ENCODE data around the gene CLDND2. TPM values are rescaled to one million over a fixed set of nuclear protein-coding genes. Genes with fewer than 3 reads are reported as not detected.

The CLDND2 gene
- total RNA-seq, 1 donor from 2014 or later, result not detected

- DNase-seq, result no peak
Observed at GRCh38 chr19:51354103-51354741, 14.6 kb downstream of the CLDND2 start.

- no peak for DNase-seq
Observed at GRCh38 chr19:51352783-51353360, 15.9 kb downstream of the CLDND2 start.

GRCh38 chr19:51351266-51351990 is 17.4 kb downstream of the CLDND2 start:
- DNase-seq, result no peak

- no peak for DNase-seq
Observed at GRCh38 chr19:51347209-51347928, 21.4 kb downstream of the CLDND2 start.

- DNase-seq, result no peak
Observed at GRCh38 chr19:51346742-51347141, 22.1 kb downstream of the CLDND2 start.

GRCh38 chr19:51345076-51345620 is 23.7 kb downstream of the CLDND2 start:
- DNase-seq, result no peak

- DNase-seq, result no peak
Observed at GRCh38 chr19:51342631-51343569, 25.9 kb downstream of the CLDND2 start.

- no peak for DNase-seq
Observed at GRCh38 chr19:51341976-51342580, 26.7 kb downstream of the CLDND2 start, which contains the start of gene VSIG10L. TSS of gene VSIG10L (minus strand) at chr19:51342139. CDS start at chr19:51342124, 15 bp downstream.

- DNase-seq, result no peak
Observed at GRCh38 chr19:51341066-51341465, 27.7 kb downstream of the CLDND2 start.

GRCh38 chr19:51339687-51340656 is 28.8 kb downstream of the CLDND2 start:
- peak; percentile 90 for DNase-seq

GRCh38 chr19:51339313-51339686 is 29.5 kb downstream of the CLDND2 start:
- DNase-seq, result no peak

- peak; percentile 60 for DNase-seq
Observed at GRCh38 chr19:51338563-51339312, 30.1 kb downstream of the CLDND2 start.

- DNase-seq, result no peak
Observed at GRCh38 chr19:51337861-51338562, 30.8 kb downstream of the CLDND2 start.

- no peak for DNase-seq
Observed at GRCh38 chr19:51337141-51337860, 31.5 kb downstream of the CLDND2 start.

- no peak for DNase-seq
Observed at GRCh38 chr19:51333836-51334460, 34.9 kb downstream of the CLDND2 start.

GRCh38 chr19:51331716-51332115 is 37.1 kb downstream of the CLDND2 start:
- no peak for DNase-seq

GRCh38 chr19:51331193-51331592 is 37.6 kb downstream of the CLDND2 start:
- DNase-seq, result no peak

Data from occipital lobe (tissue), 2 donors.